ENCODE results near the gene NAT9.

DNA sequence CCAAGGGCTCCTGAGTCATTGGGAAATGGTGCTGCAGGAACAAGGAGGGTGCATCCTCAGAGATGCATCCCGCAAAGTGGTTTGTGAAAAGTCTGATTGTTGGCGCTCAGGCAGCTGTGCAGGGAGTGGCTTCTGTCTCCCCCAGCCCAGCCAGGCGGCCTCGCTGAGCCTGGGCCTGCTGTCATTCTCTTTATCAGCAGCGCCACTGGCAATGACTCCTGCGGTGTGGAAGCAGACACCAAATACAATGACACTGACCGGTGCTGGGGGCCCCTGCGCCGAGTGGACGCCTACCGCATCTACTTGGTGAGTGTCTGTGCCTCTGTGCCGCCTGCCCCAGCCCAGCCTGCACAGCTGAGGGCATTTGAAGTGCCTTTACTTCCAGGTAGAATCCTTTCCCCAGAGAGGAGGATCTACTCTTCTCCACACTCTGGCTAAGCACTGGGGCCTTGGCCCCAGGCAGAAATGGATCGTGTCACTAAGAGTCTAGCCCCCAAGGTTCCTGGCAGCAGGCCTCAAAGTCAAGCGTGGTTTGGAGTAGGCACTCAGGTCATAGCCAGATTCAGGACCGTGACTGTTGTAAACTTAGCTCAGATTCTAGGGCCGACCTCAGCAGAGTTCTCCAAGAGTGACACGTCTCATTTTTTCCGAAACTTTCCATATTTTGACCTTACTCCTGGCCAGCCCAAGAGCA lies 19.3 kb upstream of the NAT9 start:
- no peak for TF ChIP-seq POLR2A (IDR thresholded peaks at IDR 0.05; ENCODE audit: extremely low read depth, insufficient read length)
- no peak for TF ChIP-seq CTCF (IDR thresholded peaks at IDR 0.05; ENCODE audit: low read depth, low read length)

Measured in NB4 (cell line).